Measurements from ENCODE around the gene KIF6. TPM values are rescaled to one million over a fixed set of nuclear protein-coding genes. Genes with fewer than 3 reads are reported as not detected.

Gene KIF6
- total and polyA plus RNA-seq, 2 of the 8 experiments (the other 6 are each of a cell fraction or from before 2014, with no cell fraction given), result 0.53 to 0.65 TPM

DNA sequence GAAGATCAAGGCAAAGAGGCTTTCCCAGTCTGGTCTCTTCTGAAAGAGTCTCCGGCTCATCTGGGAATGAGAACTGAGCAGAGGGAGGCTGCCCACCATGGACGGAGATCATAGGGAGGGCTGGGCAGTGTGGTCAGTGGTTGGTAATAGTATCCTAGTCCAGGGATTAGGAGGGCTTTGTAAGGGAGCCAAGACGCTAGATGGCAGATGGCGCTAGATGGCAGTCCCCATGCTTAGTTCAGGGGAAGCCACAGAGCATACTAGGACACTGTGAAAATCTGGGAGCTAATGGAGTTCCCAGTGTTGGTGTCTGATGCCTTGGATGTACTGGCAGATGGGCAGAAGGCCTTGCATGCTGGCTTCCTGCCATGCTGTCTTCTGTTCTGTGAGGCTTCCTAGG is 45.2 kb upstream of the KIF6 start (continued):
- no peak for TF ChIP-seq JUND (IDR thresholded peaks at IDR 0.05; ENCODE audit: low read length)

- H3K4me2 ChIP-seq (ENCODE audit: insufficient read depth in 1 of 2, low read depth in 2 of 2, low read length in 2 of 2), result no peak overlapping the region
- H2BK5ac ChIP-seq (ENCODE audit: low read depth, low read length), result no peak overlapping the region
- H3K79me1 ChIP-seq (ENCODE audit: low read depth, low read length), result no peaks in the 10 kb centered on the region
- H4K8ac ChIP-seq (ENCODE audit: extremely low read depth, insufficient read depth, low read length), result no peak overlapping the region
- H4K20me1 ChIP-seq (replicated peaks in 1 of 2; ENCODE audit: control insufficient read depth in 1 of 2, insufficient read depth in 2 of 2, low read length in 2 of 2), result no peaks in the 10 kb centered on the region
- no peaks in the 10 kb centered on the region for H3K9me3 ChIP-seq (ENCODE audit: insufficient read depth in 2 of 2, low read depth in 1 of 2, low read length in 1 of 2)
- H2BK12ac ChIP-seq (ENCODE audit: low read depth, low read length), result no peak overlapping the region
- ChIA-PET CTCF (ENCODE audit: partially characterized antibody) (no interaction called here), POLR2A (ENCODE audit: partially characterized antibody) (no interaction called here)
- no peaks in the 10 kb centered on the region for H3K36me3 ChIP-seq (ENCODE audit: control insufficient read depth in 2 of 4, insufficient read depth in 4 of 4, low read length in 3 of 4)
- H3K23me2 ChIP-seq (ENCODE audit: low read depth, low read length), result no peaks in the 10 kb centered on the region
- H3K27me3 ChIP-seq (replicated peaks in 1 of 4; ENCODE audit: control insufficient read depth in 3 of 4, extremely low read depth in 1 of 4, insufficient read depth in 3 of 4, low read length in 3 of 4), result no peaks in the 10 kb centered on the region
- H3K4ac ChIP-seq (replicated peaks; ENCODE audit: insufficient read length, low read depth, low read length), result no peak overlapping the region
- DNase-seq (ENCODE audit: low read depth in 1 of 2, low spot score in 2 of 2) (no peak), FAIRE-seq (no peak)
- no peaks in the 10 kb centered on the region for H3K4me1 ChIP-seq (replicated peaks in 1 of 4; ENCODE audit: control insufficient read depth in 3 of 4, insufficient read depth in 4 of 4, low read length in 3 of 4)
- 95% methylated on average over 5 of the region's 5 CpGs; no CpG with 5 or more reads in 1 of the 2 experiments for WGBS, 2 experiments (ENCODE audit: extremely low coverage in 1 of 2, insufficient coverage in 1 of 2, insufficient read length in 1 of 2, insufficient replicate concordance in 2 of 2, low coverage in 1 of 2, low lambda C conversion rate in 2 of 2, missing lambda C conversion rate in 1 of 2)
- no peak overlapping the region for H2BK120ac ChIP-seq (replicated peaks; ENCODE audit: low read depth, low read length)
- H3K18ac ChIP-seq (ENCODE audit: extremely low read depth, low read length), result no peak overlapping the region
- TF ChIP-seq KDM4A (IDR thresholded peaks at IDR 0.05; ENCODE audit: low read depth, low read length, severe bottlenecking) (no peak), BACH1 (IDR thresholded peaks at IDR 0.05; ENCODE audit: low read length) (no peak), NANOG (IDR thresholded peaks at IDR 0.05; ENCODE audit: insufficient read depth, low read depth, low read length, poor library complexity, severe bottlenecking) (no peak), ATF3 (IDR thresholded peaks at IDR 0.05; ENCODE audit: insufficient read depth, low read depth, low read length) (no peak), TEAD4 (IDR thresholded peaks at IDR 0.05; ENCODE audit: low read depth, low read length) (no peak), RBBP5 (IDR thresholded peaks at IDR 0.05; ENCODE audit: borderline replicate concordance, low read depth, low read length) (no peak), HDAC6 (IDR thresholded peaks at IDR 0.05; ENCODE audit: low read depth, low read length) (no peak)
- H3K79me2 ChIP-seq (ENCODE audit: control insufficient read depth in 1 of 2, insufficient read depth in 2 of 2, low read length in 2 of 2), result no peaks in the 10 kb centered on the region
- no peak overlapping the region for H2AK5ac ChIP-seq (ENCODE audit: low read depth, low read length)
- H3K23ac ChIP-seq (ENCODE audit: insufficient read length), result no peak overlapping the region
- H3K4me3 ChIP-seq (ENCODE audit: extremely low read depth in 1 of 4, insufficient read depth in 2 of 4, low read depth in 3 of 4, low read length in 4 of 4), result no peak overlapping the region
- no peak overlapping the region for H3K14ac ChIP-seq (ENCODE audit: insufficient read length)
- no peak overlapping the region for H2AFZ ChIP-seq (ENCODE audit: low read length)
- H4K91ac ChIP-seq (replicated peaks; ENCODE audit: insufficient read length, low read length), result no peak overlapping the region
- no peak overlapping the region for H3K9ac ChIP-seq (replicated peaks in 1 of 4; ENCODE audit: extremely low read depth in 1 of 4, low read depth in 3 of 4, low read length in 3 of 4)
- no peak overlapping the region for H2BK15ac ChIP-seq (ENCODE audit: low read length)
- no peak overlapping the region for H3K56ac ChIP-seq (replicated peaks; ENCODE audit: insufficient read length, low read depth, low read length)
- no peak overlapping the region for H3K27ac ChIP-seq (ENCODE audit: low read depth, low read length)
- H2BK20ac ChIP-seq (ENCODE audit: low read length), result no peak overlapping the region
- no peak overlapping the region for H4K5ac ChIP-seq (ENCODE audit: insufficient read length, low read depth, low read length)
These were observed 43.8 kb upstream of the KIF6 start for GRCh38 chr6:39769012-39769411.

Data from H1 (cell line).